ENCODE data around the gene SLC1A3. TPM values are rescaled to one million over a fixed set of nuclear protein-coding genes. Genes with fewer than 3 reads are reported as not detected.

Gene SLC1A3
- total RNA-seq, 1 experiment from 2014 or later = 6.0 TPM

- no TSS peak for BruUV-seq (replicated peaks)
- peaks cover 5% of the 10 kb centered on the region for H3K36me3 Mint-ChIP-seq (ENCODE audit: insufficient read depth, unreplicated experiment)
- intact Hi-C loops (cut with micrococcal nuclease; ENCODE audit: unreplicated experiment) = no loop called here
- H3K4me1 Mint-ChIP-seq (ENCODE audit: low read depth, unreplicated experiment) = peaks cover 8% of the 10 kb centered on the region
- H3K27me3 Mint-ChIP-seq (ENCODE audit: unreplicated experiment) = no peaks in the 10 kb centered on the region
- no peak overlapping the region for H3K4me3 Mint-ChIP-seq (ENCODE audit: low read depth, unreplicated experiment)
- no peak overlapping the region for H3K27ac Mint-ChIP-seq (ENCODE audit: unreplicated experiment)
- no peak for TF ChIP-seq CTCF (IDR thresholded peaks at IDR 0.05; ENCODE audit: unreplicated experiment)
- no peak for DNase-seq
- CTCF ChIA-PET = interaction anchor here (0.6 kb wide), 2 partner anchors 223 to 305 kb away, joined by 3 read pairs; no protein-coding TSS in a partner anchor
- H3K9me3 Mint-ChIP-seq (ENCODE audit: low read depth, unreplicated experiment) = no peaks in the 10 kb centered on the region
Observed at GRCh38 chr5:36689225-36689624, 82.8 kb downstream of the SLC1A3 start.

GRCh38 chr5:36690041-36690961 is 83.9 kb downstream of the SLC1A3 start:
- peaks cover 8% of the 10 kb centered on the region for H3K4me1 Mint-ChIP-seq (ENCODE audit: low read depth, unreplicated experiment)
- peak overlapping the region; percentile 27 for H3K27ac Mint-ChIP-seq (ENCODE audit: unreplicated experiment)
- H3K36me3 Mint-ChIP-seq (ENCODE audit: insufficient read depth, unreplicated experiment) = peaks cover 5% of the 10 kb centered on the region
- H3K4me3 Mint-ChIP-seq (ENCODE audit: low read depth, unreplicated experiment) = peak overlapping the region; percentile 74
- H3K27me3 Mint-ChIP-seq (ENCODE audit: unreplicated experiment) = no peaks in the 10 kb centered on the region
- TF ChIP-seq CTCF (IDR thresholded peaks at IDR 0.05; ENCODE audit: unreplicated experiment) = peak; percentile 92
- DNase-seq = peak; percentile 87
- intact Hi-C loops (cut with micrococcal nuclease; ENCODE audit: unreplicated experiment) = loop anchor here (10.0 kb wide), 1 partner anchor 616 kb away; no protein-coding TSS in a partner anchor
- no peaks in the 10 kb centered on the region for H3K9me3 Mint-ChIP-seq (ENCODE audit: low read depth, unreplicated experiment)
- no TSS peak for BruUV-seq (replicated peaks)
- CTCF ChIA-PET = interaction anchor here (0.6 to 2.1 kb wide), 10 partner anchors 11 to 449 kb away, joined by 3 to 6 read pairs (median 3); no protein-coding TSS in a partner anchor

- CTCF ChIA-PET = interaction anchor here (0.9 to 2.1 kb wide), 3 partner anchors 21 to 450 kb away, joined by 3 to 6 read pairs (median 3); no protein-coding TSS in a partner anchor
- Mint-ChIP-seq H3K27ac (ENCODE audit: unreplicated experiment) (no peak overlapping the region), H3K9me3 (ENCODE audit: low read depth, unreplicated experiment) (no peaks in the 10 kb centered on the region), H3K36me3 (ENCODE audit: insufficient read depth, unreplicated experiment) (peaks cover 5% of the 10 kb centered on the region), H3K27me3 (ENCODE audit: unreplicated experiment) (no peaks in the 10 kb centered on the region), H3K4me1 (ENCODE audit: low read depth, unreplicated experiment) (peaks cover 8% of the 10 kb centered on the region), H3K4me3 (ENCODE audit: low read depth, unreplicated experiment) (no peak overlapping the region)
- intact Hi-C loops (cut with micrococcal nuclease; ENCODE audit: unreplicated experiment) = loop anchor here (10.0 kb wide), 1 partner anchor 616 kb away; no protein-coding TSS in a partner anchor
- TF ChIP-seq CTCF (IDR thresholded peaks at IDR 0.05; ENCODE audit: unreplicated experiment) = no peak
- BruUV-seq (replicated peaks) = no TSS peak
- no peak for DNase-seq
Observed at GRCh38 chr5:36691226-36691625, 84.8 kb downstream of the SLC1A3 start.

- BruUV-seq (replicated peaks) = no TSS peak
- no peaks in the 10 kb centered on the region for H3K9me3 Mint-ChIP-seq (ENCODE audit: low read depth, unreplicated experiment)
- peaks cover 5% of the 10 kb centered on the region for H3K36me3 Mint-ChIP-seq (ENCODE audit: insufficient read depth, unreplicated experiment)
- H3K4me3 Mint-ChIP-seq (ENCODE audit: low read depth, unreplicated experiment) = no peak overlapping the region
- intact Hi-C loops (cut with micrococcal nuclease; ENCODE audit: unreplicated experiment) = loop anchor here (2.0 to 10.0 kb wide), 2 partner anchors 185 to 617 kb away; no protein-coding TSS in a partner anchor
- no peak for DNase-seq
- peaks cover 8% of the 10 kb centered on the region for H3K4me1 Mint-ChIP-seq (ENCODE audit: low read depth, unreplicated experiment)
- no peak overlapping the region for H3K27ac Mint-ChIP-seq (ENCODE audit: unreplicated experiment)
- no peaks in the 10 kb centered on the region for H3K27me3 Mint-ChIP-seq (ENCODE audit: unreplicated experiment)
- CTCF ChIA-PET = interaction anchor here (2.1 kb wide), 1 partner anchor 31 kb away, joined by 6 read pairs; no protein-coding TSS in a partner anchor
- TF ChIP-seq CTCF (IDR thresholded peaks at IDR 0.05; ENCODE audit: unreplicated experiment) = no peak
Observed at GRCh38 chr5:36691696-36692371, 85.4 kb downstream of the SLC1A3 start.
